HUES48 (cell line): Measurements from ENCODE around the gene PVALB.

Experiments
- H3K27ac ChIP-seq: one replicate; pipeline ENCODE4 v1.7.0; 2013; ENCODE audit warnings: low read depth, low read length, inconsistent platforms
- H3K27me3 ChIP-seq: 2 replicates; pipeline ENCODE4 v1.6.1; 2013; ENCODE audit warnings: mild to moderate bottlenecking, low read length; ENCODE audit not compliant: control insufficient read depth, insufficient read depth
- H3K36me3 ChIP-seq: 2 replicates; pipeline ENCODE4 v1.6.1; 2013; ENCODE audit warnings: low read length; ENCODE audit not compliant: control insufficient read depth, insufficient read depth
- H3K4me1 ChIP-seq: 2 replicates; pipeline ENCODE4 v1.6.1; 2013; ENCODE audit warnings: mild to moderate bottlenecking, low read length; ENCODE audit not compliant: control insufficient read depth, insufficient read depth
- H3K4me3 ChIP-seq: 2 replicates; pipeline ENCODE4 v1.5.1; 2013; ENCODE audit warnings: mild to moderate bottlenecking, low read depth, low read length
- H3K9ac ChIP-seq: 2 replicates; pipeline ENCODE4 v1.6.1; 2013; ENCODE audit warnings: mild to moderate bottlenecking, low read depth, low read length, moderate library complexity
- H3K9me3 ChIP-seq: 2 replicates; pipeline ENCODE4 v1.6.1; 2013; ENCODE audit warnings: low read length; ENCODE audit not compliant: control insufficient read depth, insufficient read depth

Gene PVALB

GRCh38 chr22:36772451-36772850, 44.4 kb downstream of the PVALB start:
- Histone ChIP-seq H3K4me1 (peaks cover 8% of the 10 kb centered on the region), H3K4me3 (no peak overlapping the region), H3K27ac (no peak overlapping the region), H3K36me3 (peaks cover 6% of the 10 kb centered on the region), H3K9ac (no peak overlapping the region), H3K9me3 (no peaks in the 10 kb centered on the region; the same call in 1 of the 2 replicates), H3K27me3 (peaks cover 8% of the 10 kb centered on the region)

GRCh38 chr22:36771356-36772063, 45.3 kb downstream of the PVALB start:
- H3K9ac ChIP-seq, result no peak overlapping the region
- H3K36me3 ChIP-seq, result peaks cover 12% of the 10 kb centered on the region
- no peaks in the 10 kb centered on the region for H3K9me3 ChIP-seq
- H3K4me3 ChIP-seq, result no peak overlapping the region
- H3K27me3 ChIP-seq, result no peaks in the 10 kb centered on the region
- peaks cover 4% of the 10 kb centered on the region; the same call in 1 of the 2 replicates for H3K4me1 ChIP-seq
- H3K27ac ChIP-seq, result no peak overlapping the region

GRCh38 chr22:36770513-36771231, 46.2 kb downstream of the PVALB start:
- no peak overlapping the region for H3K9ac ChIP-seq

GRCh38 chr22:36769541-36770512, 47.0 kb downstream of the PVALB start:
- no peak overlapping the region for H3K9ac ChIP-seq
- H3K4me1 ChIP-seq, result no peaks in the 10 kb centered on the region; the same call in 1 of the 2 replicates
- no peaks in the 10 kb centered on the region for H3K27me3 ChIP-seq
- peaks cover 28% of the 10 kb centered on the region for H3K36me3 ChIP-seq
- H3K9me3 ChIP-seq, result no peaks in the 10 kb centered on the region
- no peak overlapping the region for H3K27ac ChIP-seq
- H3K4me3 ChIP-seq, result no peak overlapping the region

More at GRCh38 chr22:36770513-36771231, 46.2 kb downstream of the PVALB start:
- H3K36me3 ChIP-seq, result peaks cover 20% of the 10 kb centered on the region
- peaks cover 4% of the 10 kb centered on the region; the same call in 1 of the 2 replicates for H3K4me1 ChIP-seq
- H3K9me3 ChIP-seq, result no peaks in the 10 kb centered on the region
- H3K27ac ChIP-seq, result no peak overlapping the region
- H3K4me3 ChIP-seq, result no peak overlapping the region
- H3K27me3 ChIP-seq, result no peaks in the 10 kb centered on the region

- H3K4me3 ChIP-seq, result no peak overlapping the region
- no peak overlapping the region for H3K27ac ChIP-seq
- H3K9me3 ChIP-seq, result no peaks in the 10 kb centered on the region
- H3K4me1 ChIP-seq, result no peaks in the 10 kb centered on the region
- no peak overlapping the region for H3K9ac ChIP-seq
- H3K36me3 ChIP-seq, result peaks cover 34% of the 10 kb centered on the region
- no peaks in the 10 kb centered on the region for H3K27me3 ChIP-seq
Measured at GRCh38 chr22:36768616-36769015, 48.2 kb downstream of the PVALB start.

- Histone ChIP-seq H3K27me3 (no peaks in the 10 kb centered on the region), H3K4me1 (no peaks in the 10 kb centered on the region), H3K4me3 (no peak overlapping the region), H3K27ac (no peak overlapping the region), H3K36me3 (peaks cover 39% of the 10 kb centered on the region), H3K9me3 (no peaks in the 10 kb centered on the region), H3K9ac (no peak overlapping the region)
Measured at GRCh38 chr22:36768141-36768540, 48.7 kb downstream of the PVALB start.

- H3K9ac ChIP-seq, result no peak overlapping the region
- no peaks in the 10 kb centered on the region for H3K27me3 ChIP-seq
- no peak overlapping the region for H3K27ac ChIP-seq
- no peaks in the 10 kb centered on the region for H3K9me3 ChIP-seq
- H3K4me3 ChIP-seq, result no peak overlapping the region
- peaks cover 48% of the 10 kb centered on the region for H3K36me3 ChIP-seq
- H3K4me1 ChIP-seq, result no peaks in the 10 kb centered on the region
Measured at GRCh38 chr22:36767035-36767775, 49.6 kb downstream of the PVALB start.

- Histone ChIP-seq H3K9me3 (no peaks in the 10 kb centered on the region), H3K27me3 (no peaks in the 10 kb centered on the region), H3K27ac (no peak overlapping the region)
Measured at GRCh38 chr22:36765943-36766450, 50.8 kb downstream of the PVALB start.

GRCh38 chr22:36765131-36765942, 51.5 kb downstream of the PVALB start:
- Histone ChIP-seq H3K4me3 (no peak overlapping the region), H3K27ac (no peak overlapping the region), H3K27me3 (no peaks in the 10 kb centered on the region), H3K36me3 (peaks cover 53% of the 10 kb centered on the region), H3K9ac (no peak overlapping the region), H3K4me1 (no peaks in the 10 kb centered on the region), H3K9me3 (no peaks in the 10 kb centered on the region)

More at GRCh38 chr22:36765943-36766450, 50.8 kb downstream of the PVALB start:
- H3K9ac ChIP-seq, result no peak overlapping the region
- H3K36me3 ChIP-seq, result peaks cover 49% of the 10 kb centered on the region
- H3K4me1 ChIP-seq, result no peaks in the 10 kb centered on the region
- H3K4me3 ChIP-seq, result no peak overlapping the region
